ENCODE results near the gene ACTRT2. TPM values are rescaled to one million over a fixed set of nuclear protein-coding genes. Genes with fewer than 3 reads are reported as not detected.

ACTRT2 gene
- total and polyA plus RNA-seq, 8 donors = not detected

- Histone ChIP-seq H3K4me1 (no peaks in the 10 kb centered on the region), H3K4me3 (no peak overlapping the region), H3K9me3 (peaks cover 0 to 16% (median 0%) of the 10 kb centered on the region in 4 donors), H3K36me3 (no peaks in the 10 kb centered on the region), H3K27me3 (peaks cover 0 to 71% (median 0%) of the 10 kb centered on the region in 3 donors), H3K27ac (no peak overlapping the region)
- intact Hi-C loops (cut with DNase I; ENCODE audit: low total_unique reads) = no loop called here
- TF ChIP-seq POLR2AphosphoS5 (IDR thresholded peaks at IDR 0.05) = no peak
- 89 to 93% (median 90%) methylated on average over 15 of the region's 15 CpGs for WGBS, 5 donors
- no peak for DNase-seq
Observed at GRCh38 chr1:3000214-3000613, 21.1 kb upstream of the ACTRT2 start.

- no peaks in the 10 kb centered on the region for H3K4me1 ChIP-seq
- peaks cover 0 to 9% (median 0%) of the 10 kb centered on the region in 4 donors for H3K9me3 ChIP-seq
- intact Hi-C loops (cut with DNase I; ENCODE audit: low total_unique reads) = no loop called here
- DNase-seq = no peak
- no peaks in the 10 kb centered on the region for H3K36me3 ChIP-seq
- H3K27ac ChIP-seq = no peak overlapping the region
- WGBS, 5 donors = 77 to 89% (median 83%) methylated on average over 16 to 20 of the region's 20 CpGs
- H3K4me3 ChIP-seq = no peak overlapping the region
- TF ChIP-seq EP300 (IDR thresholded peaks at IDR 0.05) (no peak), POLR2A (IDR thresholded peaks at IDR 0.05) (no peak), CTCF (IDR thresholded peaks at IDR 0.05) (no peak), POLR2AphosphoS5 (IDR thresholded peaks at IDR 0.05) (no peak)
- peaks cover 0 to 77% (median 0%) of the 10 kb centered on the region in 3 donors for H3K27me3 ChIP-seq
Observed at GRCh38 chr1:3000671-3001470, 20.4 kb upstream of the ACTRT2 start.

GRCh38 chr1:3001471-3002348 is 19.6 kb upstream of the ACTRT2 start:
- no peaks in the 10 kb centered on the region for H3K4me1 ChIP-seq
- H3K36me3 ChIP-seq = no peaks in the 10 kb centered on the region
- TF ChIP-seq POLR2AphosphoS5 (IDR thresholded peaks at IDR 0.05) = no peak
- no peak for TF ChIP-seq CTCF (IDR thresholded peaks at IDR 0.05)
- no peak for TF ChIP-seq EP300 (IDR thresholded peaks at IDR 0.05)
- no peak for TF ChIP-seq POLR2A (IDR thresholded peaks at IDR 0.05)
- no peak for DNase-seq
- 84 to 87% (median 85%) methylated on average over 41 to 47 of the region's 47 CpGs for WGBS, 5 donors
- intact Hi-C loops (cut with DNase I; ENCODE audit: low total_unique reads) = no loop called here
- peaks cover 0 to under 1% (median 0%) of the 10 kb centered on the region in 4 donors for H3K9me3 ChIP-seq
- no peak overlapping the region for H3K4me3 ChIP-seq
- peaks cover 0 to 77% (median 0%) of the 10 kb centered on the region in 3 donors for H3K27me3 ChIP-seq
- no peak overlapping the region for H3K27ac ChIP-seq

GRCh38 chr1:3002349-3003038 is 18.8 kb upstream of the ACTRT2 start:
- H3K4me3 ChIP-seq = no peak overlapping the region
- H3K36me3 ChIP-seq = no peaks in the 10 kb centered on the region
- no peak overlapping the region for H3K27ac ChIP-seq
- peaks cover 0 to 77% (median 0%) of the 10 kb centered on the region in 3 donors for H3K27me3 ChIP-seq
- no peak for TF ChIP-seq CTCF (IDR thresholded peaks at IDR 0.05)
- no peak for TF ChIP-seq POLR2A (IDR thresholded peaks at IDR 0.05)
- H3K9me3 ChIP-seq = peaks cover 0 to 5% (median 4%) of the 10 kb centered on the region in 4 donors
- intact Hi-C loops (cut with DNase I; ENCODE audit: low total_unique reads) = no loop called here
- DNase-seq = no peak
- WGBS, 5 donors = 84 to 95% (median 91%) methylated on average over 8 to 23 of the region's 23 CpGs
- H3K4me1 ChIP-seq = no peaks in the 10 kb centered on the region
